ENCODE results near the gene TMEM63C. TPM values are rescaled to one million over a fixed set of nuclear protein-coding genes. Genes with fewer than 3 reads are reported as not detected.
A peak's percentile ranks its signal among the peaks of the same experiment; 100 is the strongest.

Gene TMEM63C
- total and polyA plus RNA-seq, 2 experiments from 2014 or later: 0.36 to 1.1 TPM

DNA sequence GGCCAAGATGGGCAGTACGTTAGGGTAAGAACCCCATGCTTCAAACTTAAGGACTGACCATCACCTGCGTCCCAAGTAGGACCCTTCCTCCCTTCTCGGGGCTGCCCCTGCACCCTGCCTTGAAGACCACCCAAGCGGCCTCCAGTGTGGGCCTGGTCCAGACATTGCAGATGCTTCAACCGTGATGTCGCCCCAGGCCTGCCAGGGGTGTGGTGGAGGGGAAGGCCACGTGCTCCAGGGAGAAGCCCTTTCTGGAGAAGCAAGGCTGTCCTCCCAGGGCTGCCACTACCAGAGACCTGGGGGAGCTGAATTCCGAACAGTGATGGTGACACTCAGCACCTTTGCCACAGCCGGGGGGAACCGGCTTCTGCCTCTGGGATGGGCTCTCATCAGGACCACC lies 76.1 kb downstream of the TMEM63C start:
- no peak overlapping the region for H3K4me3 ChIP-seq
- no peaks in the 10 kb centered on the region for H3K27me3 ChIP-seq
- no peaks in the 10 kb centered on the region for H3K36me3 ChIP-seq
- H3K9me3 ChIP-seq (ENCODE audit: low read depth): no peaks in the 10 kb centered on the region
- TF ChIP-seq, protein P1, sequence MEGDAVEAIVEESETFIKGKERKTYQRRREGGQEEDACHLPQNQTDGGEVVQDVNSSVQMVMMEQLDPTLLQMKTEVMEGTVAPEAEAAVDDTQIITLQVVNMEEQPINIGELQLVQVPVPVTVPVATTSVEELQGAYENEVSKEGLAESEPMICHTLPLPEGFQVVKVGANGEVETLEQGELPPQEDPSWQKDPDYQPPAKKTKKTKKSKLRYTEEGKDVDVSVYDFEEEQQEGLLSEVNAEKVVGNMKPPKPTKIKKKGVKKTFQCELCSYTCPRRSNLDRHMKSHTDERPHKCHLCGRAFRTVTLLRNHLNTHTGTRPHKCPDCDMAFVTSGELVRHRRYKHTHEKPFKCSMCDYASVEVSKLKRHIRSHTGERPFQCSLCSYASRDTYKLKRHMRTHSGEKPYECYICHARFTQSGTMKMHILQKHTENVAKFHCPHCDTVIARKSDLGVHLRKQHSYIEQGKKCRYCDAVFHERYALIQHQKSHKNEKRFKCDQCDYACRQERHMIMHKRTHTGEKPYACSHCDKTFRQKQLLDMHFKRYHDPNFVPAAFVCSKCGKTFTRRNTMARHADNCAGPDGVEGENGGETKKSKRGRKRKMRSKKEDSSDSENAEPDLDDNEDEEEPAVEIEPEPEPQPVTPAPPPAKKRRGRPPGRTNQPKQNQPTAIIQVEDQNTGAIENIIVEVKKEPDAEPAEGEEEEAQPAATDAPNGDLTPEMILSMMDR (IDR thresholded peaks at IDR 0.05; ENCODE audit: low read depth, low read length): no peak
- DNase-seq (ENCODE audit: low read depth in 1 of 2, low spot score in 1 of 2): no peak
- H3K4me1 ChIP-seq (ENCODE audit: low read depth): no peaks in the 10 kb centered on the region
- no peak overlapping the region for H3K27ac ChIP-seq

DNA sequence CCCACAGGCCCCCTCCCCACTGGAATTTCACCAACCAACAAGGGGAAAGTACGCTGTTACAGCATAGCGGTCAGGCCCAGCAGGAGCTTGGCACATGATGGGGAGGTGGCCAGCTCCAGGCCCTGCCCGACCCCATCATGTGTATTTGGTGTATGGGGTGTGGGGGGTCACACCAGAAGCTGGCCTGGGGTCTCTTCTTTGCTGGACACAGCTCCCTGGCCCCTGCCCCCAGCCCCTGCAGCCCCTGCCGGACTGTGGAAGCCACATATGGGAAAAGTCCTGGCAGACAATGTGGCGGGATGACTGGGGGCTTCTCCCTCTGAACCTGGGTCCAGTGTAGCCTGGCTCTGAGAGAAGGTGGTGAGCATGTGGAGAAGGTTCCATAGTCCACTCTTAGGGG lies 77.0 kb downstream of the TMEM63C start:
- TF ChIP-seq, protein P1 (IDR thresholded peaks at IDR 0.05; ENCODE audit: low read depth, low read length): no peak
- no peak for DNase-seq (ENCODE audit: low read depth in 1 of 2, low spot score in 1 of 2)

DNA sequence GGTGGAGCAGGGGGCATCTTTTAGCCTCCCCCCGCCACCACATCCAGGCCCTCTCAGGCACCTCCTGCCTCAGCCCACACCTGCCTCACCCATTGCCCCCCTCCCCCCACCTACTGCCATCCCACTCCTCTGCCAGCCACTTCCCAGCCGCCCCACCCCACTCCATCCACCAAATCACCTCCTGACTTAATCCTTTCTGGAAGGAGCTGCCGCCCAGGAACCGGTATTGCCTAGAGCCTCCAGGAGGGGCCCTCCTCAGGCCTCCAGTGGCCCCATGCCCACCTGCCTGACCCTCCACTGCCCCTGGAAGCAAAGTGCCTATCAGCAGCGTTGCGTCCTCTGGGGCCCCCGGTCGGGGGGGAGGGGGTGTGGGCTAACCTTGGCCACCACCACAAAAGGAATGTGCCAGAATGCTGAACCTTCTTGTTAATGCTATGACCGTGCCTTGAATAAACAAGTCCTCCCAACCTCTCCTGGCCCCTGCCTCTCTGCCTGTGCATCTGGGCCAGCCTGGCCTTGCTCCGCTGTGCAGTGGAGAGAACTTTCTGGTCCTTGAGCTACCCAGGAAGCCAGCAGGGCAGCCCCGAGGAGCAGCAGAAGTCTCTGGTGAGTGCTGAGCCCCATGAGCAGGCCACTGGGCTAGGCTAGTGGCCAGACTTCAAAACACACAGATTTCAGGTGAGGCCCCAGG lies 77.6 kb downstream of the TMEM63C start:
- Histone ChIP-seq H3K9me3 (ENCODE audit: low read depth) (no peaks in the 10 kb centered on the region), H3K4me1 (ENCODE audit: low read depth) (no peaks in the 10 kb centered on the region), H3K27me3 (peaks cover 4% of the 10 kb centered on the region), H3K27ac (no peak overlapping the region), H3K36me3 (no peaks in the 10 kb centered on the region), H3K4me3 (no peak overlapping the region)
- DNase-seq (ENCODE audit: low read depth in 1 of 2, low spot score in 1 of 2): no peak
- TF ChIP-seq, protein P1 (IDR thresholded peaks at IDR 0.05; ENCODE audit: low read depth, low read length): no peak

More for the DNA sequence above, 77.0 kb downstream of the TMEM63C start:
- Histone ChIP-seq H3K9me3 (ENCODE audit: low read depth) (no peaks in the 10 kb centered on the region), H3K4me3 (no peak overlapping the region), H3K27me3 (peaks cover 4% of the 10 kb centered on the region), H3K36me3 (no peaks in the 10 kb centered on the region), H3K27ac (no peak overlapping the region), H3K4me1 (ENCODE audit: low read depth) (no peaks in the 10 kb centered on the region)

DNA sequence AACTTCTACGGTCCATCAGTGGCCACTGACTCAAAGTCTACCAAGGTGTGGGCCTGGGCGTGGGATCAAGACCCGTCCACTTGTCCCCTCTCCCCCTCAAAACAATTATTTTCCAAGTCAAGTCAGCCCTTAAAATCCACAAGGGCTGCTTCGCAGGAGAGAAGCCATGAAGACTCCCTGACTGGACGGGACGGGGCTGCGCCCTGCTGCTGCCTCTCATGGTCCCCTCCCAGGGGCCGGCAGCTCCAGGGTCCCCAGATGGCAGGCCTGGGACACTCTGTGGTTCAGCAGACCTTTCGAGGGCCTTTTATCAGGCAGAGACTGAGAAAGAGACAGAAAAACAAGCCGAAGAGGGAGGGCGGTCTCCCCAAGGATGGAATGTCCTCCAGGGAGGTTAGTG lies 78.6 kb downstream of the TMEM63C start:
- H3K4me1 ChIP-seq (ENCODE audit: low read depth): no peaks in the 10 kb centered on the region
- TF ChIP-seq, protein P1 (IDR thresholded peaks at IDR 0.05; ENCODE audit: low read depth, low read length): no peak
- H3K27me3 ChIP-seq: peaks cover 4% of the 10 kb centered on the region
- no peaks in the 10 kb centered on the region for H3K36me3 ChIP-seq
- no peaks in the 10 kb centered on the region for H3K9me3 ChIP-seq (ENCODE audit: low read depth)
- no peak overlapping the region for H3K4me3 ChIP-seq
- no peak for DNase-seq (ENCODE audit: low read depth in 1 of 2, low spot score in 1 of 2)
- no peak overlapping the region for H3K27ac ChIP-seq

DNA sequence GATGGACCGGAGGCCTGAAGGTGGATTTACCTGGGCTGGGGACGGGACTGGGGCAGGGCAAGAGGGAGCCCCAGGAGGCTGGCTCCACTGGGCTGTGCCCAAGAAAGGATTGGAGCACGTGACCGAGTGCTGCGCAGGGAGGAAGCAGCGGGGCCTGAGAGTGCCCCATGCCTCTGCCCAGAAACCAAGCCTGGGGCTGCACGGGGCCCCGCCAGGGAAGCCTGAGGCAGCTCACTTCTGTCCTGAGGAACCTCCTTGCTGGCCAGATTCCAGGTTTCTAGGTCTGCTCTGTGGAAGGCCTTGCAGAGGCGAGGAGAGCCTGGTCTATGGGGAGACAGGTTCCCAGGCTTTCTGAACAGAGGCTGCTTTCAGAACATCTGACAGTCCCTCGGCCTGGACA lies 79.0 kb downstream of the TMEM63C start:
- no peaks in the 10 kb centered on the region for H3K9me3 ChIP-seq (ENCODE audit: low read depth)
- TF ChIP-seq, protein P1 (IDR thresholded peaks at IDR 0.05; ENCODE audit: low read depth, low read length): no peak
- no peaks in the 10 kb centered on the region for H3K36me3 ChIP-seq
- peaks cover 6% of the 10 kb centered on the region for H3K27me3 ChIP-seq
- H3K4me1 ChIP-seq (ENCODE audit: low read depth): no peaks in the 10 kb centered on the region
- no peak overlapping the region for H3K4me3 ChIP-seq
- H3K27ac ChIP-seq: no peak overlapping the region
- DNase-seq (ENCODE audit: low read depth in 1 of 2, low spot score in 1 of 2): peak; percentile 10 to 16
